Choroid plexus epithelial cell (primary cell): Measurements from ENCODE around the gene ADPRS.

ENCODE experiments used
- DNase-seq: peaks from one replicate; pipeline ENCODE4 v3.0.0-alpha.2; 2010; ENCODE audit warnings: low read depth
- H3K4me3 ChIP-seq: 2 replicates; pipeline ENCODE4 v1.5.1; 2011; ENCODE audit warnings: low read depth, mild to moderate bottlenecking, control low read depth, low read length, moderate library complexity
- CTCF ChIP-seq: conservative IDR thresholded peaks from 2 replicates; pipeline ENCODE4 v1.5.1; 2011; ENCODE audit warnings: low read depth, mild to moderate bottlenecking, control low read depth, inconsistent platforms, low read length, moderate library complexity

The ADPRS gene

DNA sequence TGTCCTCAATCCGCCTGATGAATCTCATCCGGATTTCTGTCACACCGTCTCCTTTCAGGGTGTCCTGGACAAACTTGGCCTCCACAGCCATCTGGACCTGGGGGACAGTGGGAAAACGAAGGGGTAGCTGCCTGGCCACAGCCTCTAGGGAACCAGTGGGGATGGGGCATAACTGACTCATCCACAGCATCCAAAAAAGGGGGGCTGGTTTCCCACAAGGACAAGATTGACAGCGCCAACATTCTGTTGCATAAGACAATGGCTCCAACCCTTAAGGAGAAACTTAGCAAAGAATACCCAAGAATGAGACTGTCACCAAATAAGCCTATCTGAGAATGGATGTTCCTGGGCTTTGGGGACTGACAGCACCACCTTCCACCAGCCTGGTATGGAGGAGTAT, 48.5 kb downstream of the ADPRS start:
- no peak overlapping the region for H3K4me3 ChIP-seq
- no peak for DNase-seq
- no peak for TF ChIP-seq CTCF

DNA sequence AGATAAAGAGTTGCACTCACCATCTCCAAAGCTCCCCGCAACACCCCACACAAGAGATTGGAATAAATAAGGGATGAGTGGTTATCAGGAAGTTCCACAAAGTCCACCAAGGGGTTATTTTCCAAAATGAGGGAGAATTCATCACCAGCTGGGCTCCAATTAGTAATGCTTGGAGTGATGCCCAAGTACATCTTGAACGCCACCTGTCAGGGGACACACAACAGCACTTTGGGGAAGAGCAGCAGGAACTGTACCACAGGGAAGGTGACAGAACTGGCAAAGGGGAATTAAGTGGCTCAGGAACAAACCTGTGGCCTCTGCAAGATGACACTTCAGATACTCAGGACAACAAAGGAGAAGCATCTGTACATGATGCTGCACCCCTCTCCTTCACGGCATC, 49.1 kb downstream of the ADPRS start:
- TF ChIP-seq CTCF = no peak

DNA sequence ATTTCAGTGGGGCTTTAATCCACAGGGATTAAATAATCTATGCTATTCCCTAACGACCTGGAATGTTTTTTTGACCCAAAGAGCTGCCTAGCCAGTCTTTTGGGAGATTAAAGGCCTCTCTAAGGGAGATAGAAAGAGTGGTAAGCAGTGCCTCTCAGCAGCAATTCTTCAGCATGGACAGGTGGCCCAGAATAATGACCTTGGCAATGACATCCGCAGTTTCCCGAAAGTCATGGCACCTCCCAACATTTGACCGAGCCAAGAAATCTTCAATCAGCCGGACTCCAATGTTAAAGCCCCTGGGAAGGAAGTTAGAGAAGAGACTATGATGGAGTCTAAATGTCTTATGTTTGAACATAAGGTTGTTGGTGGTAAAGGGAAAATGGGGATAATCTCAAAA, 50.8 kb downstream of the ADPRS start:
- no peak overlapping the region for H3K4me3 ChIP-seq
- TF ChIP-seq CTCF = no peak
- DNase-seq = no peak

More for the DNA sequence above, 49.1 kb downstream of the ADPRS start:
- no peak overlapping the region for H3K4me3 ChIP-seq
- DNase-seq = no peak

- no peak for DNase-seq
- TF ChIP-seq CTCF = no peak
- H3K4me3 ChIP-seq = no peak overlapping the region
Measured at GRCh38 chr1:36142121-36142520, 53.4 kb downstream of the ADPRS start.

- no peak for TF ChIP-seq CTCF
- no peak for DNase-seq
- no peak overlapping the region for H3K4me3 ChIP-seq
Measured at GRCh38 chr1:36143424-36143823, 54.7 kb downstream of the ADPRS start.
